Ammon's horn (tissue), 1 donor: ENCODE measurements around the gene PTX4.

Experiments used
- DNase-seq: peaks from one replicate; pipeline ENCODE4 v3.0.0-alpha.2; 2016; ENCODE audit warnings: low spot score

The PTX4 gene

DNA sequence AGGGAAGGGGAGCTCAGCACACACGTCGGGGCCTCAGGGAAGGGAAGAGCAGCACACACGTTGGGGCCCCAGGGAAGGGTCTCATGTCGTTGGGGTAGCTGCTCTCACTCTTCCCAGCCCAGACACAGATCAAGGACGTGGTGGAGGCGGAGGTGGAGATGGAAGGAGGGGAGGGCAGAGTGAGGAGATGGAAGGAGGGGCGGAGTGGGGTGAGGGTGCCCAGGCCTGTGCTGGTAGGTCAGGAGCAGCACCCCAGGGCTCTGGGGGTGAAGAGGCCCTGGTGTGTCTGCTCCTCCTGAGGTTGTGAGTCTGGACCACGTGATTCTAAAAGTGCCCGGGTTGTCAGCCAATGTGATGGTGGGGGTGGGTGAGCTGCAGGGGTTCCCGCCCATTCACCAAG is 28.8 kb downstream of the PTX4 start:
- DNase-seq = no peak

DNA sequence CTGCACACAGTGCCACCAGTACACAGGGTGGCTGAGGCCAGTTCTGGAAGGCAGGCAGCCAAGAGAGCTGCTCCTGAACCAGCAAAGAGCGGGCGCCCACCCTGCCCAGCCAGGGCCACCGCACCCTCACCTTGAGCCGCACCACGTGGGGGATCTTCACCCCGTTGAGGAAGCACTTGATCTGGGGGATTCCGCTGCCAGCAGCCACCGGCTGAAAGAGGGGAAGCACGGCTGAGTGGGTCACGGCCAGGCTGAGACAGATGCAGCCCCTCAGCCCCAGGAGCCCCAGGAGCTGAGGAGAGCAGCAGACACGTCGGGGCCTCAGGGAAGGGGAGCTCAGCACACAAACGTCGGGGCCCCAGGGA is 29.8 kb downstream of the PTX4 start:
- DNase-seq = no peak

DNA sequence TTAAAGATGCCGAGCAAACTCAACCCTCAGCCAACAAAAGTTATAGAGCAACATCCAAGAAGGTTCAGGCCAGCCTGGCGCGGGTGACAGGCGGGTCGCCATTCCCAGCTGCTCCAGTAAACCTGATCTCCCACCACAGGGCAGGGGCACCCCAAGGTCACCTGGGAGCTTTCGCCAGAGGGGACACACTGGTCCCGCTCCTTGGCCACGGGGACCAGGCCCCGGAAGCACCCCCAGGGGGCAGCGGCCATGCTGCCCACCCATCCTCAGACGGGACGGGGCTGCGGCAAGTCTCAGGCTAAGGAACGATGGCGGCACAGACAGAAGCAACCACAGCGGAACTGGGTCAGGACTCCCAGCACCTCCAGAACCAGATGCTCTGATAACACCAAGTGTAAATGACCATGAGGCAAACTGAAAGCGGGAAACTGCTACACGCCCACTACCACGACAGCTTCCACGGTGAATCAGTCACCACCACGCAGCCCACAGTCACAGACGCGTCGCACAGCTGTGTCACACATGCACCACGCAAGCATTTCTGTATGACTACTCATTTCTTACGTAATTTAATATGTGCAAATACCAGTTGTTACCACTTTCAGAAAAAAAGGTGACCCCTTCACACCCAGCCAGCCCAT is 30.3 kb downstream of the PTX4 start:
- peak; percentile 46 for DNase-seq

DNA sequence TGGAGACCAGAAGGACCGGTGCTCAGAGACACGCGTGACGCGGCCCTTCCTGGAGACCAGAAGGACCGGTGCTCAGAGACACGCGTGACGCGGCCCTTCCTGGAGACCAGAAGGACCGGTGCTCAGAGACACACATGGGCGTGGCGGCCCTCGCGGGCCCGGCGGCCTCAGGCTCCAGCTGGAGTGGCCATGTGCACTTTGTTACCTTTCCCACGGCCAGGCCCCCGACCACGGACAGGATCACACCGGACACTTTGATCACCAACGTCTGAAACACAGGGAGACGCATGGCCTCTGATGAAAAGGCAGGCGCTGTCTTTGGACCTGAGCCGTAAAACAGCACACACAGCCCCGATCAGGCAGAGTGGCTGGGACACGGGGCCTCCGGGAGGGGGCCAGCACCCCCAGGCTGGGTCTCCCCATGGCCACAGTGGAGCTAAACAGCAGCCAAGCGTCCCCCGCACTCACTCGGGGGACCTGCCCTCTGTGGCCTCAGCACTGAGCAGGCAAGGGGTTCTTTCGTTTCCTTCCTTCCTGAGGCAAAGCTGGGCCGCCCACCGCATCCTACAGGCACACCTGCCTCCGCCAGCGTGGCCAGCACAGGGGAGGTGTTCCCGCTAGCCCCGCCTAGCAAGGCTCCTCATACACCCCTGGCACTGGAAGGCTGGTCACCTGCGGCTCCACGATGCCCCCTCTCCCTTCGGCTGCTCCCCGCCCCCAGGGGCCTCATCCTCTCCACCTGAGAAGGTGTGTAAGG is 31.1 kb downstream of the PTX4 start:
- DNase-seq = no peak

DNA sequence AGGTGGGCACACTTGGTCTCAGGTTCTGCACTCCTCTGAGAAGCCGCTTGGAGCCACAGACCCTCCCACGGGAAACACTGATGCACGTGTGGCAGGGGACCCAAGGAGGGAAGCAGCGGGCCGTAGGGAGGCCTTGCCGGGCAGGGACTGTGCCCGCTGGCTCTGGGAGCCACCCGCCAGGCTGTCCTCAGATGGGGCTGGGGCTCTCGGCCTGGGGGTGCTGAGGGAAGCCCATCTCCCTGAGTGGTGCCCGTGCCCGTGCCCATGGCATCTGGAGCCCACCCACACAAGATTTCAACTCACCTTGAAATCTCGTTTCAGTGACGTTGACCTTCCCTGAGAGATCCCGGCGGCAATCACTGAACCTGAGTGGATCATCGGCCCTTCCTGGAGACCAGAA is 31.8 kb downstream of the PTX4 start:
- DNase-seq = no peak

DNA sequence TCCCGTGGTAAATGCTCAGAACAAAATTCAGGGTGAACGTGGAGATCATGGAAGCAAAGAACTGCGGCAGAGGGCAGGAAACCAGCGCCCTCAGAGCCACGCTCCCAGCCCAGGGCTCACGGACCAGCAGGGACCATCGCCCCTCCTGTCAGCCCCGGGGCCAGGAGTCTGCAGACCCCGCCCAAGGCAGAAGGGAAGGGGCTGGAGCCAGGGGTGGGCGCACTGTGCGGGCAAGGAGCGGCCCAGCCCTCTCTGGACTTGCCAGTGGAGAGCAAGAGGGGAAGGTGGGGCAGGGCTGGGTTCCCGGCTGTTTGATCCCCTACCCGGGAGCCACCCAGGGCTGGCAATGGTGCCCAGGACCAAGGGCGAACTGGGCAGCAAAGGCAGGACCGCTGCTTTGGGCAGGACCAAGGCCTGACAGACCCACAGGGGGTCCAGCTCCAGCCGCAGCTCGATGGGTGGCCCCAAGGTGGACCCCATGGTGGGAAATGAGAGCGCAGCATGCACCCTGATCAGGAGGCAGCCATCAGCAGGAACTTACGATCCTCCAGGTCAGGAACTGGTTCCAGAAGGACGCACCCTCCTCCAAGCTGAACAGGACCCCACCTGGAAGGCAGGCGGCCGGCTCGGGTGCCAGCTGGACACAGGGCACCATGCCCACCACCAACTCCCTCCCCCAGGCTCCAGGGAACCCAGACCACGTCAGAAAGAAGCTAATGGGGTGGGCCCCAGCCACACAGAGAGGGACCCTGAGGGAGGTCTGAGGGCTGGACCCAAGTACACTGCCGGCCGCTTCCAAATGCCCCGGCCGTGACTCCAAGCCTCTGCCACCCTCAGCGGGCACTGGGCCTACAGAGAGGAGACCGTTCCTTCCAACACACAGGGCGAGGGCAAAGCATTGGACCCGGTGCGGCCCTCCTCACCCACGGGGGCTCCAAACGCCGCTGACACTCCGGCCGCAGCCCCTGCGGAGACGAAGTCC is 33.3 kb downstream of the PTX4 start:
- no peak for DNase-seq

DNA sequence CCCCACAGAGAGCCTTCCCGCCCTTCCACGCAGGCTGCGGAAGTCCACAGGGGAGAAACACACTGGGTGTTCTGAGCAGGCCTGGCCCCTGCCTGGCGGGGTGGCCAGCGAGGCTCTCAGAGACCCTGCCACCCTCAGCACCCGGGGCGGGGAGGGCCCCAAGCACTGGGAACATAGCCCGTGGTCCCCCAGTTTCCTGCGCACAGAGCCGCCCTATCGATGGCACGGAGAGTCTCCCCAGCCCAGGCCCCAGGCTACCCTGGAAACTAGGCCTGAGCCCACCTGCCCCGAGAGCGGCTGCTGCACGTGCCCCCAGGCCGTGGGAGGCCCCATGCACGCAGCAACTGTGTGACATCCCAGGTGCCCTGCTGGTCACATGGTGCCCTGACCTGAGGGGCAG is 34.2 kb downstream of the PTX4 start:
- no peak for DNase-seq

DNA sequence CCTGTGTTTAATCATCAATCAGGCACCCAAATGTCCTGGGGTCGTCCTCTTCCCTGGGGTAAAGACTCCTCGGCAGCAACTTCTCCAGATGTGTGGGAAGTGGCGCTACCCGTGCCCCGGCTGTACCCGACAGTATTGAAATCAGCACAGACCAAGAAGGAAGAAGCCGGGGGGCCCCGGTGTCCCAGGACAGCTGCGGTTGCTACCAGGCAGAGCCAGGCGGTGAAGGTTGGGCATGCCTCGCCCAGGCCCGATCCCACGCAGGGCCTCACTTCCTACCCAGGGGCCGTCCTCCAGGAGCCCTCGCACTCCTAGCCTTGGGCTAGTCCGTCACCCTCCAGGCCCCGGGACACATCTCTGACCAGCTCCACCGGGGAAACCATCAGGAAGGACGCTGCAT is 35.4 kb downstream of the PTX4 start:
- no peak for DNase-seq

DNA sequence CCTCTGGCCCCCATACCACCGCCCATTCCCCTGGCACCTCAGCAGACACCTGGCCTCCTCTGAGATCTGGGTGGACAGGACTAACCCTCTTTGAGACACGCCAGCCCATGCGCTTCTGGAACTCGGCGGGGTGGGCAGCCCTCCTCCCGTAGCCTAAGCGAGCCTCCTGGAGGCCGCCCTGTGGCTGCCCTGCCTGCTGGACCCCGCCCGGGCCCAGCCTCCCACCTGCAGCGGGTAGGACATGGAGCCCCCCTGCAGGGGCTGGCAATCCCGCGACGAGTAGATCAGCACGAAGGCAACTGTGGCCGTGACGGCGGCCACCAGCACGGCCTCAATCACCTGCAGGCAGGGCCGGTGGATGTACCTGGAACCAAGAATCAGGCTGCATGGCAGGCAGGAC is 36.2 kb downstream of the PTX4 start:
- no peak for DNase-seq

DNA sequence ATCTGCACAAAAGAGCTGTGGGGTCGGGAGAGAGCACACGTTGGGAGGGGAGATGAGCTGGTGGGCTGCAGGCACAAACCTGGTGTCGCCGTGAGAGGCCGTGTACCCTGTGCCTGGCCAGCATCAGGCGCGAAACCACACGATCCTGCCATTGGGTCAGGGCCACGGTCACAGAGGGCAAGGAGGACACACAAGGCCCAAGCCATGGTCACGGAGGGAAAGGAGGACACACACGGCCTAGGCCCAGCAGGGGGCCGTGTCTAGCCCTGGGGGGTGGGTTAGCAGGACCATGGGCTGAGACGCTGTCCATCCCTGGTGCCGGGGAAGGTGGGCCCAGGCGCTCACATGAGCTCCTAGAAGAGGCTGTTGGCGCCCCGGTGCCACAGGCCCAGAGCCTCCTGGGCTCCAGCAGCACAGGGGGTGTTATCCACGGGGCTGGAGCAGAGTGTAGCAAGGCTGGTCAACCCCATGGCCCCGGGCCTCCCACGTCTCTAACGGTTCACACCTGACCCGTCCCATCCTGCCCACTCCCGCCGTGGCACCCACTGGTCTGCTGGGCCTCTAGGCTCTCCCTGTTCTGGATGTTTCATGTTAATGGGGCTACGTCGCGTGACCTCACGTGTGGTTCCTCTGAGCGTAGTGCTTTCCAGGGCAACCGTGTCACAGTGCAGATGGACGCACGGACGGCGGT is 36.9 kb downstream of the PTX4 start:
- no peak for DNase-seq

DNA sequence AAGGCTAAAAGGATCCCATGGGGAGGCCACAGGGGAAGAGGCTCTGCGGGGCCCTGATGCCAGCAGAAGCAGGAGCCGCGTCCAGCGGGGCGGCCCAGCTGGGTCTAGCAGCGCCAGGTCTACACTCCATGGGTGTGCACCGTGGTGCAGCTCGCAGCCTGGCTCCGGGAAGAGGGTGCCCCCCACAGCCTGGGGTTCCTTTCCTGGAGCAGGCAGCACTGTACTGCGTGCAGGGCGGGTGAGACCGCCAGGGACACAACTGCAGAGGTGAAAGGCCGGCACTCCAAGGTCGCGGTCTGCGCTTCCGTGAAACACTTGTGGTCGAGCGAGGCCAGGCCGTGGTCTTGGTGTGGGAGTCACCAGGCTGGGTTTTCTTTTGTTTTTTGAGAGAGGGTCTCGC is 37.9 kb downstream of the PTX4 start:
- DNase-seq = no peak

DNA sequence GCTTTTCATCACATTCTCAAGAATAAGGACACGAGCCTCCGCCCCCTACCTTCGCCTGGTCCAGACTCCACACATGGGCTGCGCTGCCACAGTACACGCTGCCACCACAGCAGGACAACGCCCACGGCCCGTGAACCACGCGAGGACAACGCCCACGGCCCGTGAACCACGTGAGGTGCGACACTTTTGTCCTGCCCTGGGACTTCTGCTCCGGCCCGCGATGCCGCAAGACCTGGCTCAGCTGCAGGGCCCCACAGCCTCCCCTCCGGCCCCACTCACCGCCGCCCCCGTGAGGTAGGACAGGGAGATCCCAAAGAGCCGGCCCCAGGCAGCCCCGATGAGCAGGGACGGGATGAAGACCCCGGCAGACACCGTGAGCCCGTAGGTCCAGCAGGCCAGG is 38.5 kb downstream of the PTX4 start:
- DNase-seq = no peak

DNA sequence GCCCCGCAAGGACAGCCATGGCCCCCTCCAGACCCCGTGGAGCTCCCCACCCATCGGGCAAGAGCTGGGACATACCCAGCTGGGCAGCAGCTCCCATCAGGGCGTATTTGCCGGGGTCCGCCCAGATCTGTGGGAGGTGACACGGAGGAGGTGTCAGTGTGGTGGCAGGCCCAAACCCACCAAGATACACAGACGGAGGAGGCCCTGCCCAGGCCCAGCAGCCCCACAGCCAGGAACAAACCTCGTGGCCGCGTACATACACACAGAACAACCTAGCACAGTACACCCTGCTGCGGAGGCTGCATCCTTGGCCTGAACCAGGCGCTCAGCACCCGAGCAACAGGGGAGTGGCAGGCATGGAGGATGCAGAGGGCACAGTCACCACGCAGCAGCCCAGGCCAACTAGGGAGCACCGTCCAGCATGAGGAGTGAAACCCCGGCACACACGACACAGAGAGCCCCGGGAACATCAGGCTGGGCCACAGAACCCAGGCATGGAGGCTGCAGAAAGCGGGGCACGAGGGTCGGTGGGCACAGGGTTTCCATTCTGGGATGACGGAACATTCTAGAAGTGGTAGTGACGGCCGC is 39.4 kb downstream of the PTX4 start:
- no peak for DNase-seq

DNA sequence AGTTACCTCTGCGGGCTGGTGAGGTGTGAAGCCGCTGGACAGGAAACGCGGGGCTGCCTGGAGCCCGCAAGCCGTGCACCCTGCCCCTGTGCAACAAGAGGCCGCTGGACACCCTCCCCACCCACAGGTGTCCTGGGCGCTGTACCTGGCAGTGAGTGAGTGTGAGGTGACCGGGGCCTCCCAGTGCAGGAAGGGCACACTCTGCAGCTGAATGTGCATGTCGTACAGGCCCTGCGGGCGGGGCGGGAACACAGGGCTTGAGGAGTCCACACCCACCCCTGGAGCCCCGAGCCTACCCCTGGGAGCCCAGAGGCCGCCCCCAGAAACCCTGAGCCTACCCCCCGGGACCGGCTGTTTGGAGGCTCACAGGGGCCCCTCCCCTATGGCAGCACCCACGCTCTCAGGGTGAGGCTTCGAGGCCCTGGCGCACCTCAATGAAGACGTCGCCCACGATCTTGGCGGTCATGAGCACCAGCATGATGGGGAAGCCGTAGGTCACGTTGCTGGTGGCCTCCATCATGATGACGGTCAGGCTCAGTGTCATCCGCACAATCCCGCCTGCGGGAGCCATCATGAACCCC is 40.1 kb downstream of the PTX4 start:
- DNase-seq = no peak

DNA sequence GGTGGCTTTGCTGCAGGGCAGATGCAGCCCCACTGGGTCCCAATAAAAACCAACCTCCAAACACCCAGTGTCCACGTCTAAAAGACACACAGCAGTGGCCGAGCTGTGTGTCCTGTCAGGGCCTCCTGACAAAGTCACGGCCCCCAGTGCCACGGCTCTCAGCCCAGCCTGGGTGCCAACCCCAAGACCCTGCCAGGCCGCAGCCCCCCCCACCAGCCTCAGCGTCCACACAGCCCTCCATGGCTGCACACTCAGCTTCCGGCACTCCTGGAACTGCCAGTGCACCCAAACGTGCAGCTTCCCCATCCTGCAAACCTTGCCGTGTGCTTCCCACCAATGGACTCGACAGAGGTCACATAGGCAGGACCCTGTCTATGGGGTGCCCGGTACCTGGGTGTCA is 40.8 kb downstream of the PTX4 start:
- DNase-seq = no peak

DNA sequence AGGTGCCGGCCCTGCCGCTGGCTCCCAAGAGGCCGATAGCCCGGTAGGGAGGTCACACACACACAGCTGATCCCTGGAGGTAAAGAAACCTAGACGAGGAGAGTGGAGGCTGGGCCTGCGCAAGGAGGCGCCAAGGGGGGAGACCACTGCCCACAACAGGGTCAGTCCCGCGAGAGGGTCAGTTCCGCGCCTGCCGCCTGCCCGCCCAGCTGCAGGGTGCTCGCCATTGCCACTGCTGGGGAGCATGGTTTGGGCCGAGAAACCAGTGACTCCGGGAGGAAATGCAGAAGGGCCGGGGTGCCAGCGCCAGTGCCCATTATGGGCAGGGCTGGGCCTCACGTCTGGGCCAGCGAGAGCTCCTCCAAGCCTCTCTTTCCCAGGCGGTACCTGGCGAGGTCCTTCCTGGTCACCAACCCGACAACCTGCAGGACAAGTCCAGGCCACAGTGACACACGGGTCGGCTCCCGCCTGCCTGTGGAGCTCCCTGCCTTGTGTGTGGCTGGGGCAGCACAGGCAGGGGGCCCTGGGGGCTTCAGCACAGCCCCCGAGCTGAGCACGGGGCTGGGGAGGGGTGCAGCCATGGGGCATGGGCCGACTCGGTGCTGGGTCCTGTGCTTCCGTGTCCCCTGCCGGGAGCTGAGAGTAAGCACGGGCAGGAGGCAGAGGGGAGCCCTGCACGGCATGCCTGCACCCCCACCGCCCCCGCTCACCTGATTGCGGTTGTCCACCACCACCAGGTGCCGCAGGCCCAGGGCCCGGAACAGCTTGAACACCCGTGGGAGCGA is 42.3 kb downstream of the PTX4 start:
- no peak for DNase-seq

DNA sequence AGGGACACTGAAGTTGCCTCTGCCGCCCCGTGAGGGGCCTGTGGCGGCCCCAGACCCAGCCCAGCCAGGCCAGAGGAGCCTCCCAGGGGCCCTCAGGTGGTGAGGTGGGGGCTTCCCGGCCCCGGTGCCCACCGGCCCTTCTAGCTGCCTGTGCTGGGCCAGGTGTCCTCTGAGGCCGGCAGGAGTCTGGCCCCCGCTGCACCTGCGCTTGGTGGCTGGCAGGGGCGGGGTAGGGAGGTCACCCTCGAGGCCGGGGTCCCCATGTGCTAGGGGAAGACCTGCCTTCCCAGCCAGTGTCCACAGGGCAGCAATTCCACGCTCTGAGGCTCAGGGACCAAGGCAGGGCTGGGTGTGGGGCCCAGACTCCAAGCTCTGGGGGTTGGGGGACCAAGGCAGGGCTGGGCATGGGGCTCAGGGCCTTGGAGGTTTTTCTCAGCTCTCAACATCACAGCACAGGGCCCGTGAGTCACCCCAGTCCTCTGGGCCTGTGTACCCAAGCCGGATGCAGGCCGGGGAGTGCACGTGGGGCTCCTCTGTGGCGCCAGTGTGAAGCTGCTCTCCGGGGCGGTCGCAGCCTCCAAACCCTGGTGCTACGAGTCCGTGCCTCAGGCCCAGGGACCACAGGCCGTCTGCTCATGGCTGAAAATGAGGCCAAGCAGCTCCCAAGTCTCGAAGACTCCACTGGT is 43.1 kb downstream of the PTX4 start:
- no peak for DNase-seq

DNA sequence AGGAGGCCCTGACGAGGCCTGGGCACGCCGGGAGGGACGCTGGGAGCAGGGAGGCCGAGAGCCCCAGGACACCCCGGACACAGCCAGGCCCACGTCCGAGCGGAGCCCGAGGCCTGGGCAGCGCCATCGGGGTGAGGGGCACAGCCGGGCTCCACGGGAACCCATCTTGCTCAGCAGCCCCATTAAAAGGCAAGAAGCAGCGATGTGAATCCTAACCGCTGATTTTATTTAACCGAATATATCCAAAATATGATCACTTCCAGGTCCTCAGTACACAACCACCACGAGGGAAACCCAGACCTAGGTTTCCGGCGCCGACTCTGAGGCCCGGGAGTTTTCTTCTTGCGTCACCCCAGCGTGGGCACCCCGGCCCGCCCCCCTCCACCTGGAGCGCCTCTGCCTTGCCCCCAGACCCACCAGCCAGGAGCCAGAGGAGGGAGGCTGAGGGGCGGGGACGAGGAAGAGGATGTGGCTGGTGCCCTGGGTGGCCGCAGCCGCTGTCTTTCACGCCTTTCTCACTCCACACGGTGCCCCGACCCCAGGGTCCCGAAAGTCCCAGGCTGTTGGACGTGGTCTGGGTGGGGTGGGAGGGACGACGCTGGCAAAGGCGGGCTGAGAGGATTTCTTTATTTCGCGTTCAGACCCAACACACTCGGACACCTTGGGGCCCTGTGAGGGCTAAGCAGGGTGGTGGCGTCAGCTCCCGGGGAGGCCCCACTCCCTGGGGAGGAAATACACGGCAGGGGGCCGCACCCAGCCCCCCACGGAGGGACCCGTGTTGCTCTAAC is 43.8 kb downstream of the PTX4 start:
- DNase-seq = no peak
